GM19035 (cell line): ENCODE data around the gene TMPRSS11F.
"Not testable (repeated sequence)": the region's sequence is repeated elsewhere in the genome, so short reads cannot be mapped to it uniquely, and the experiment has no call there.

Experiments
- ATAC-seq: cut with Tn5 transposase; IDR thresholded peaks from one replicate; pipeline ENCODE4 v1.9.1; 2021; ENCODE audit not compliant: unreplicated experiment

Gene TMPRSS11F

GRCh38 chr4:68129793-68130192, at the start of gene TMPRSS11F:
TMPRSS11F (minus strand) TSS chr4:68129869; CDS start chr4:68129820, 49 bp downstream.
- ATAC-seq, result no peak

GRCh38 chr4:68176904-68177303, 47.2 kb upstream of the TMPRSS11F start:
- ATAC-seq, result no peak

GRCh38 chr4:68176500-68176899, 46.8 kb upstream of the TMPRSS11F start:
- ATAC-seq, result no peak

GRCh38 chr4:68175562-68176155, 46.0 kb upstream of the TMPRSS11F start:
- peak; percentile 92 for ATAC-seq

GRCh38 chr4:68174389-68174788, 44.7 kb upstream of the TMPRSS11F start:
- ATAC-seq, result not testable (repeated sequence)

- ATAC-seq, result not testable (repeated sequence)
These were observed 42.5 kb upstream of the TMPRSS11F start for GRCh38 chr4:68172147-68172546.

GRCh38 chr4:68167706-68168105, 38.0 kb upstream of the TMPRSS11F start:
- no peak for ATAC-seq

- no peak for ATAC-seq
These were observed 37.5 kb upstream of the TMPRSS11F start for GRCh38 chr4:68167166-68167565.

GRCh38 chr4:68163754-68164153, 34.1 kb upstream of the TMPRSS11F start:
- ATAC-seq, result no peak

GRCh38 chr4:68162196-68162595, 32.5 kb upstream of the TMPRSS11F start:
- ATAC-seq, result no peak

GRCh38 chr4:68152411-68152810, 22.7 kb upstream of the TMPRSS11F start:
- no peak for ATAC-seq

- ATAC-seq, result no peak
These were observed 19.4 kb upstream of the TMPRSS11F start for GRCh38 chr4:68148800-68149685.

- no peak for ATAC-seq
These were observed 17.4 kb upstream of the TMPRSS11F start for GRCh38 chr4:68147079-68147478.

GRCh38 chr4:68145261-68145660, 15.6 kb upstream of the TMPRSS11F start:
- no peak for ATAC-seq

- ATAC-seq, result no peak
These were observed 12.2 kb upstream of the TMPRSS11F start for GRCh38 chr4:68141852-68142251.

GRCh38 chr4:68132342-68132741, 2.7 kb upstream of the TMPRSS11F start:
- ATAC-seq, result no peak

GRCh38 chr4:68124262-68124661, 5.4 kb downstream of the TMPRSS11F start:
- no peak for ATAC-seq

GRCh38 chr4:68123525-68123924, 6.1 kb downstream of the TMPRSS11F start:
- no peak for ATAC-seq

GRCh38 chr4:68119921-68120320, 9.7 kb downstream of the TMPRSS11F start:
- ATAC-seq, result no peak

- ATAC-seq, result no peak
These were observed 19.2 kb downstream of the TMPRSS11F start for GRCh38 chr4:68110441-68110840.

GRCh38 chr4:68109868-68110267, 19.8 kb downstream of the TMPRSS11F start:
- ATAC-seq, result no peak

- no peak for ATAC-seq
These were observed 46.9 kb downstream of the TMPRSS11F start for GRCh38 chr4:68082758-68083157.
